Left colon (tissue), 2 donors: Measurements from ENCODE around the gene TMEM175. TPM values are rescaled to one million over a fixed set of nuclear protein-coding genes. Genes with fewer than 3 reads are reported as not detected.
"Not testable (repeated sequence)": the region's sequence is repeated elsewhere in the genome, so short reads cannot be mapped to it uniquely, and the experiment has no call there.

ENCODE experiments used
- ATAC-seq: fragments of 200-7000 bp; cut with Tn5 transposase; one replicate; pipeline ENCODE4 v1.9.1; 2020; ENCODE audit warnings: mild to moderate bottlenecking, moderate library complexity
- DNase-seq, 2 donors: peaks; one replicate each; pipeline ENCODE4 v3.0.0-alpha.2; 2020
- intact Hi-C, 2 donors: fragments of 100-400 bp; cut with DNase I in 1 of 2; cut with micrococcal nuclease in 1 of 2; formaldehyde crosslinking; loops; one replicate each; pipeline versions ENCODE4 v1.11.2 to v1.14.0; 2022; cut with DNase I, micrococcal nuclease
- total RNA-seq, 2 donors: library from RNA; stranded (reverse); fragmentation: NEBNext Ultra II Directional; extraction: Animal tissue kit (Norgen Biotek cat#: 25700); gene quantifications; one replicate each; pipeline ENCODE4 v1.2.1, GENCODE V29; 2021
- donor health status: DM: no; HTN: no; CAD: no.
- donor health status: DM: yes; HTN: yes; CAD: no.

Gene TMEM175
- total RNA-seq, 2 donors from 2014 or later: 21.4 to 28.6 TPM

DNA sequence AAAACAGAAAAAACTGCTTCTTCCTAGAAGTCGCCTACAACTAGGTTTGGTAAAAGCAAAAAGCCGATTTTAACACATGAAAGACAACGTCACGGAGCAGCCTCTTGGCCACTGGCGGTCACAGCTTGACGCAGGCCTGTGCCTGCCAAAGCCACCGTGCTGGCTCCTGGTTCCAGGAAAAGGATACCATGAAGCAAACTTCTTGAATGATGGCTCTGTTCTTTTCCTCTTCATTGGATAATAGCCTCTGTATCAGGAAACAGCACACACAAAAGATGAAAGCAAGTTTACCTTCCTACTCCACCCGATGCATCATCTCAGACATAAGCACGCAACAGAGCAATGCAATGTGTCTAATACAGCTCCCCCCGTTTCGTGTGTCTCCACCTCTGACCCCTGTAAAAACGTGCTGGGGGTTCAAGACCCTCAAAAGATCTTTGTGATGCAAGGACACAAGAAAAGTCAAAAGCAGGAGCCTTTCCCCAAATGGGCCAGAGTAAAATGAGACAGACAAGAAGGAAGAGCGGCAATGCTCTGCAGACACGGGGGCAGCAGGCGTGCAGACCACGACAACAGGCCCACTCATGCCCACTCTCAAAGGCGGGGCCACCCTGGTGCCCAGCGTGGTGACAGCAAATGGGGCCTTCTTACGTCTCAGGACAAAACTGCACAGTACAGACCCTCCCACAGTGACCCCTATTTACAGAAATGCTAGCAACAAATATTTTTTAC, 19.5 kb upstream of the TMEM175 start:
- ATAC-seq: peak; percentile 92
- intact Hi-C loops: no loop called here
- DNase-seq: peak in 1 of 2 donors; percentile 57

DNA sequence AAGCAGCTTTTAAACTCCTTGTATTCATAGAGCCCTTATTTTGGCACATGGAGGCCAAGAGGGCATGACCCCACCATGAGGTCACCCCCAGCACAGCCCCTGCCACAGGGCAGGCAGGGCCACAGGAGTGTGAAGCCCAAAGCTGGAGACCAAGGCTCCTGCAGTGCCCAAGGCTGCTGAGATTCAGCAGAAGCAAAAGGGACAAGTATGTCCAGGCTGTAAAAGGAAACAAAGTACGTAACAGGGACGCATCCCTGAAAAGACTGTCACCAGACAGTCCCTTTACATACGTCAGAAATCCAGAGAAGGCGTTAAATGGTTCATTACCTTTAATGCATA, 19.0 kb upstream of the TMEM175 start:
- DNase-seq: no peak
- intact Hi-C loops: no loop called here
- no peak for ATAC-seq

DNA sequence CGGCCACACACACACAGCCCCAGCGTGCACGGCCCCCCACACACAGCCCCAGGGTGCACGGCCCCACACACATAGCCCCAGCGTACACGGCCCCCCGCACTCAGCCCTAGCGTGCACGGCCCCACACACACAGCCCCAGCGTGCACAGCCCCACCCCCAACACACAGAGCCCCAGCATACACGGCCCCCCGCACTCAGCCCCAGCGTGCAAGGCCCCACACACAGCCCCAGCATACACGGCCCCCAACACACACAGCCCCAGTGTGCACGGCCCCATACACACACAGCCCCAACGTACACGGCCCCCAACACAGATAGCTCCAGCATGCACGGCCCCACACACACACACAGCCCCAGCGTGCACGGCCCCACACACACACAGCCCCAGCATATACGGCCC, 17.7 kb upstream of the TMEM175 start:
- DNase-seq: peak in 1 of 2 donors; percentile 20
- intact Hi-C loops: no loop called here
- no peak for ATAC-seq

DNA sequence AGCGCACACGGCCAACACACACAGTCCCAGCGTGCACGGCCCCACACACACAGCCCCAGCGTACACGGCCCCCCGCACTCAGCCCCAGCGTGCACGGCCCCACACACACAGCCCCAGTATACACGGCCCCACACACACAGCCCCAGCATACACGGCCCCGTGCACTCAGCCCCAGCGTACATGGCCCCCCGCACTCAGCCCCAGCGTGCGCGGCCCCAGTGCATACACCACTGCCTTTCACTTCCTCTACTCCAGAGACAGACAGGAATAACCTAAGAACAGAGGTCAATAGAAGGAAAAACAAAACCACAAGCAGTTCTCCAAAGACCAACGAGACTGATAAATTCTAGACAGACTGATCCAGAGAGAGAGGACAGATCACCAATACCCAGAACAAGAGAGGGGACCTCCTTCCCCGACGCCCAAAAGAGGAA, 17.2 kb upstream of the TMEM175 start:
- no peak for ATAC-seq
- no peak for DNase-seq

DNA sequence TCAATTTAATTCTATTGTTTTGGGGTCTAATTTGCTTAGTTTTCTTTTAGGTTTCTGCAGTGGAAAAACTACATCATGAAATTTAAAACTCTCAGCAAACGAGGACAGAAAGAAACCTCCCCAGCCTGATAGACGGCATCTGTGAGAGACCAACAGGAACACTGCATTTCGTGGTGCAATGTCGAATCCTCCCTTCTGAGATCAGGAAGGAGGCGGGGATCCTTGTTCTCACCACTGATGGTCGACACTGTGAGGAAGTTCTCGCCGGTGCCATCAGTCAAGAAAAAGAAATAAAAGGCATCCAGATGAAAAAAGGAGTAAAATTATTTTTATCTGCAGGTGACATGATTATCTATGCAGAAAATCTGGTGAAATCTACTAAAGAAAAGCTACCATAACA, 16.7 kb upstream of the TMEM175 start:
- DNase-seq (no peak), ATAC-seq (no peak)
- intact Hi-C loops: no loop called here

More for the DNA sequence above, 17.2 kb upstream of the TMEM175 start:
- intact Hi-C loops: no loop called here

DNA sequence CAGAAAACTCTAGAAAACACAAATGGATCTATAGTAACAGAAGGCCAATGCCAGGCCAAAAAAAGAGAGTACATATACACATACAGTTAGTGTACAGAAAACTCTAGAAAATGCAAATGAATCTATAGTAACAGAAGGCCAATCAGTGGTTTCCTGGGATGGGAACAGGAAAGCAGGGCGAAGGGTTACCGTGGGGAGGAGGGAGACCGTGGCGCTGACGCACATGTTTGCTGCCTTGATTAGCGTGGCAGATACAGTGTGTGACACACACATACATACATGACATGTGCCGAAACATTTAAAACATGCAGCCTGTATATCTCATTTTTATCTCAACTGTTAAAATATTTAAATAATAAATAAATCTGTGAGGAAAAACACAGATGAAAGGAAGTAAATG, 14.8 kb upstream of the TMEM175 start:
- DNase-seq (no peak), ATAC-seq (no peak)
- intact Hi-C loops: no loop called here

DNA sequence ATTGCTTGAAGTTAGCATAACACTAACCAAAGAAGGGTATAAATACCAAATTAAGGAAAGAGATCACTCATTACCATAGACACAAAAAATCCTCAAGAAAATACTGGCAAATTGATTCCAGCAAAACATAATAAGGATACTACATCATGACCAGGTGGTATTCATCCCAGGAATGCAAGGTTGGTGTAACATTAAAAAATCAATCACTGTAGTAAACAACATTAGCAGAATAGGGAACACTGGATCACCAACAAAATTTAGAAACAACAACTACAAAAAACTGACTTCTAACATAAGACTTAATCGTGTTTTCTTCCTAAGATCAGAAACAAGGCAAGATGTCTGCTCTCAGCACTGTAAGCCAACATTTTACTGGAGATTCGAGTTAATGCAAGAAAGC, 14.3 kb upstream of the TMEM175 start:
- DNase-seq: no peak
- no peak for ATAC-seq
- intact Hi-C loops: no loop called here

DNA sequence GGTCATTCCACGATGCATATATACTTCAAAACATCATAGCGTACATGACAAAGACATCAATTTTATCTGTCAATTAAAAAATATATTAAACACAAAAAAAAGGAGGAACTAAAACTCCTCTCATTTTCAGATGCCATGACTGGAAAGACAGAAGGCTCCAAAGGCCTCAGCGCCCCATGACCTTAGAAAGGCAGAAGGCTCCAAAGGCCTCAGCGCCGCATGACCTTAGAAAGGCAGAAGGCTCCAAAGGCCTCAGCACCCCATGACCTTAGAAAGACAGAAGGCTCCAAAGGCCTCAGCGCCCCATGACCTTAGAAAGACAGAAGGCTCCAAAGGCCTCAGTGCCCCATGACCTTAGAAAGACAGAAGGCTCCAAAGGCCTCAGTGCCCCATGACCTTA, 13.7 kb upstream of the TMEM175 start:
- intact Hi-C loops, DNase-seq, ATAC-seq: not testable (repeated sequence)

DNA sequence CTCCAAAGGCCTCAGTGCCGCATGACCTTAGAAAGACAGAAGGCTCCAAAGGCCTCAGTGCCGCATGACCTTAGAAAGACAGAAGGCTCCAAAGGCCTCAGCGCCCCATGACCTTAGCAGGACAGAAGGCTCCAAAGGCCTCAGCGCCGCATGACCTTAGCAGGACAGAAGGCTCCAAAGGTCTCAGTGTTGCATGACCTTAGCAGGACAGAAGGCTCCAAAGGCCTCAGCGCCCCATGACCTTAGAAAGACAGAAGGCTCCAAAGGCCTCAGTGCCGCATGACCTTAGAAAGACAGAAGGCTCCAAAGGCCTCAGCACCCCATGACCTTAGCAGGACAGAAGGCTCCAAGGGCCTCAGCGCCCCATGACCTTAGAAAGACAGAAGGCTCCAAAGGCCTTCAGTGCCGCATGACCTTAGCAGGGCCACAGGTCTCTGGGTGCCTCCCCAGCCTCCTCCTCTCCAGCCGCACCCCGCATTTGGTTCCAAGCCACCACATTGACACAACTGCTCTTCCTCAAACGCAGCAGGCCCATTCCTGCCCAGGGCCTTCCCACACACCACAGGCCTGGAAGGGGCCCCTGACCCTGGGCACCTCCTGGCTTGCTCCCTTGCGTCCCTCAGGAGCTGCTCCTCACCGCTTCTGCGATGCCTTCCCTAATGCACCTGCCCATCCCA, 13.1 kb upstream of the TMEM175 start:
- intact Hi-C loops, DNase-seq, ATAC-seq: not testable (repeated sequence)

DNA sequence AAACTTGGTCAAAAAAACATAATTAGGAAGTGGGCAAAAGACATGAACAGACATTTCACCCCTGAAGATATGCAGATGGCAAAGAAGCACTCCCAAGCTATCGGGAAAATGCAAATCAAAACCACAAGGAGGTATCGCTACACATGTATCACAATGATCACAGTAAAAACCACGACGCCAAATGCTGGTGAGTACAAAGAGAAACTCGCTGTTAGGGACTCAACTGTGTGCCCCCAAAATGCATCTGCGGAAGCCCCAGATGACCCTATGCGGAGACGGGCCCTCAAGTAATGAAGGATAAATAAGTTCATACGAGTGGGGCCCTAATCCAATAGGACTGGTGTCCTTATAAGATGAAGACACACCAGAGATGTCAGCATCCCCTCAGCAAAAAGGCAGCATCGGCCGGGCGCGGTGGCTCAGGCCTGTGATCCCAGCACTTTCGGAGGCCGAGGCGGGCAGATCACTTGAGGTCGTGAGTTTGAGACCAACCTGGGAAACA, 10.4 kb upstream of the TMEM175 start:
- ATAC-seq: no peak
- no peak for DNase-seq
- intact Hi-C loops: no loop called here

DNA sequence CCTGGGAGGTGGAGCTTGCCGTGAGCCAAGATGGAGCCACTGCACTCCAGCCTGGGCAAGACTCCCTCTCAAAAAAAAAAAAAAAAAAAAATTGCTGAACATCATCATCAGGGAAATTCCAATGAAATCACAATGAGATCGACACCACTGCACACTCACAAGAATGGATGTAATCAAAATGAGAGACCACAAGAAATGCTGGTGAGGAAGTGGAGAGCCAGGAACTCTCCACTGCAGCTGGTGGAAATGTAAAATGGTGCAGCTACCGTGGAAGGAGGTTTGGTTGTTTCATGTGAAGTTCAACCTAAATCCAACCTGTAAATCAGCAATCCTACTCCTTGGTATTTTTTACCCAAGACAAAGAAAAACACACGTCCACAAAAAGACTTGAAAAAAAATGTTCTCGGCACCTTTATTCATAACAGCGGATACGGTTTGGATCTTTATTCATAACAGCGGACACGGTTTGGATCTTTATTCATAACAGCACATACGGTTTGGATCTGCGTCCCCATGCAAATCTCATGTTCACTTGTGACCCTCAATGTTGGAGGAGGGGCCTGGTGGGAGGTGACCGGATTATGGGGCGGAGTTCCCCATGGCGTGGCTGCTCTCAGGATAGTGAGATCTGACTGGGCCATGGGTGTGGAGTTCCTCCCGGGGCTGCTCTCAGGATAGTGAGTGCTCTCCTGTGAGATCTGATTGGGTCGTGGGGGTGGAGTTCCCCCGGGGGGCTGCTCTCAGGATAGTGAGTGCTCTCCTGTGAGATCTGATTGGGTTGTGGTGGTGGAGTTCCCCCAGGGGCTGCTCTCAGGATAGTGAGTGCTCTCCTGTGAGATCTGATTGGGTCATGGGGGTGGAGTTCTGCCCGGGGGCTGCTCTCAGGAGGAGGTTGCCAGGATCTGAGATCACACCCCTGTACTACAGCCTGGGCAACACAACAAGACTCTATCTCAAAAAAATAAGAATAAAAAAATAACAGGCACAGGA, 7.9 kb upstream of the TMEM175 start:
- intact Hi-C loops: no loop called here
- ATAC-seq: peak; percentile 36
- no peak for DNase-seq

DNA sequence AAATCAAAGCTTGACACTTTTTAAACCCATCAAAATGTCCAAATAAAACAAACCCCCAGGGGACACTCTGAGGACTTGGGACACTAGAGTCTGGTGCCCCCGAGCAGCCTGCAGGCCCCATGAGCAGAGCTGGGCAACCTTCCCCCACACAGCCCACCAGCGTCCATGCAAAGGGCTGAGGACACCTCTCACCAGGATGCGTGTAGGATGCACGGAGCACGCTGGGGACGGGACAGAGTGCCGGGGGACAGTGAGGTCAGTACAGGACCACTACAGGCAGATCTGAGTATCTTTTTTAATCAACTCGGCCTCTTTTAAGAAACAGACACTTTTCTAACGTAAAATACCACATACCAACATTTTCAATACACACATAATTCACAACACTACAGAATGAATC, 7.1 kb upstream of the TMEM175 start:
- intact Hi-C loops: no loop called here
- DNase-seq (no peak), ATAC-seq (no peak)

DNA sequence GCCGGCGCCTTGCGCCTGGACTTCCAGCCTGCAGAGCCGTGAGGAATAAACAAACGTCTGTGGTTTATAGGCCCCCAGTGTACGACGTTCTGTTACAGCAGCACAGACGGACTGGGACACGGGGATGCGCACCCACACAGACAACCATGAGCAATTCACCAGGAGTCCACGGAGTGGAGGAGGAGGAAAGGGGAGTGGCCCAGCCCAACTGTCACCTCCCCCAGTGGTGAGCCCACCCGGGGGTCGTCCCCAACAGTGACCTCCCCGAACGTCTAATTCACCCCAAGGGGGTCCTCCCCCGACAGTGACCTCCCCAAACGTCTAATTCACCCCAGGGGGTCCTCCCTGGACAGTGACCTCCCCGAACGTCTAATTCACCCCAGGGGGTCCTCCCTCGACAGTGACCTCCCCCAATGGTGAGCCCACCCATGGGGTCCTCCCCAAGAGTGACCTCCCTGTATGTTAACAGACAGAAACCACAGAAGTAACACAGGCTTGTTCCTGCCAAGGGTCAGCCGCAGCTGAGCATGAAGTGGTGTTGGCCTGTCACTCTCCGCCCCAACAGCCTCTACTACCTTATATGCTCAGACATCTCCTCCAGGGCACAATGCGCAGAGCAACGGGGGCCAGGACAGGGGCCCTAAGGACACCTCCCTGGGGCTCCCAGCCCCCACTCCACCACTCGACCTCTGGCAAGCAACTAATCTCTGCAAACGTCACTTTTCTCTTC, 6.3 kb upstream of the TMEM175 start:
- ATAC-seq (no peak), DNase-seq (no peak)
- intact Hi-C loops: no loop called here

DNA sequence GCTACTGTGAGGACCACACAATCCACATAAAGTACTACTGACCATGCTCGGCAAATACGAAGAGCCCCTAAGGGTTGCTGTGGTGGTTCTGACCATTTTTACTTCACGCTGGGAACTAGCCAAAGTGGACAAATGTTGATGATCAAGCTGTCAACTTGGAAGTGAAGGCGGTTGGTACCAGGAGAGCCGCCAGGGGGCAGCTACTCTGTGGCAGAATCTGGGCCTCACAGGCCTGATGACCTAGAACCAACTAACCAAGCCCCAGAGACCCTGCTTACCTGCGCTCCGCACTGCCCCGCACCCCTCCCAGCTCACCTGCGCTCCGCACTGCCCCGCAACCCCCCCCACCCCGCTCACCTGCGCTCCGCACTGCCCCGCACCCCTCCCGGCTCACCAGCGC, 5.7 kb upstream of the TMEM175 start:
- intact Hi-C loops: no loop called here
- DNase-seq: peak in 1 of 2 donors; percentile 55
- no peak for ATAC-seq

DNA sequence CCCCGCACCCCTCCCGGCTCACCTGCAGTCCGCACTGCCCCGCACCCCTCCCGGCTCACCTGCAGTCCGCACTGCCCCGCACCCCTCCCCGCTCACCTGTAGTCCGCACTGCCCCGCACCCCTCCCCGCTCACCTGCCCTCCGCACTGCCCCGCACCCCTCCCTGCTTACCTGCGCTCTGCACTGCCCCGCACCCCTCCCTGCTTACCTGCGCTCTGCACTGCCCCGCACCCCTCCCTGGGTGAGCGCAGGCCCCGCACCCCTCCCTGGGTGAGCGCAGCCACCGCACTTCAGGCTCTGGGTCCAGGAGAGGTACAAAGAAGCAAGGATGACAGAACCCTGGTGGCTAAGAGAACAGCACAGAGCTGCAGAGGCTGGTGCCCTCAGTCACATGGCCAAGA, 4.7 kb upstream of the TMEM175 start:
- intact Hi-C loops, DNase-seq, ATAC-seq: not testable (repeated sequence)

DNA sequence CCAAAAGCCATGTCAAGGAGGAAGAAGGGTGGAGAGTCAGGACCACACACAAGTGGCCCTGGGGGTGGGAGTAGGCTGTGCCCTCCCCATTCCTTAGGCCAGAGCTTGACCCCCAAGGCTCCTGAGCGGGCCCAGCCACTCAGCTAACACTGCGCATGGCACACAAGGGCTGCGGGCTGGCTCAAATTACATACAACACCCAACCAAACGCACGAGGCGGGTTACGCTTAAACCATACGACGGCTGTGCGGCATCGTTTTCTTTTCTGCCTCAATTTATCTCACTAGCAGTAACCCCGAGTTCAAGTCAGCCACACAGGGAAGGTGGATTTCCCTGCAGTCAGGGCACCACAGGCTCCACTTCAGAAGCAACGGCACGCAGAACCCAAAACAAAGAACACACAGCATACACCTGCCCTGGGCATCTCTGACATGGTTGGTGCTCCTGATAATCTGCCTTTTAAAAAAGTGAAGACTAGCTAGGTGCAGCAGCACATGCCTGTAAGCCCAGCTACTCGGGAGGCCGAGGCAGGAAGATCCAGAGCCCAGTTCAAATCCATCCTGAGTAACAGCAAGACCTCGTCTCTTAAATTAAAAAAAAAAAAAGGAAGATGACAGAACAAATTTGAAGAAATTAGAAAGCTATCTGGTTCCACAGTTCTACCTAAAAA, 3.0 kb upstream of the TMEM175 start:
- intact Hi-C loops: no loop called here
- DNase-seq (no peak), ATAC-seq (no peak)

DNA sequence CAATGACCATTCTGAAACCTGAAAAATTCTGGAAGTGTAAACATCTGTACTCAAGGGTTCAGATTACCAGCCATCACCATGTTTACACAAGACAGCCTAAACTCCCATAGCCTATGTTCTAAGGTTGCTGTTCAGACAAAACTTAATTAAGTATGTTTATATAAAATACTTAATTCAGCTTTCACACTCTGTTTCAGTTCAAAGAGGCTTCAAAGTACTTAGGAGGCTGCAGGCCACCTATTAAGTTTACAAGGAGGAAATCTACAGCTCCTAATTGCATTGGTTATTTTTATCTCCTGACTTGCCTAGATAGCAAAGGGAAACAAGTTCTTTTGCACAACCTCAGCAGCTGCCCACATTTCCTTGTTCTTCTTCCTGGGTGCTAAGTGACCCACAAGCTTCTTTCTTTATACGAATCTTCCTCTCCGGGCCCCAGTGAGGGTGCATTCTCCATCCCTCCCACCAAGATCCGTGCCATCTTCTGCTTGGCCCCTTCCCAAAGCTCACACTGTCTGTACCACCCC, 2.2 kb upstream of the TMEM175 start:
- DNase-seq: peak in 1 of 2 donors; percentile 51
- ATAC-seq: peak; percentile 28
- intact Hi-C loops: no loop called here

DNA sequence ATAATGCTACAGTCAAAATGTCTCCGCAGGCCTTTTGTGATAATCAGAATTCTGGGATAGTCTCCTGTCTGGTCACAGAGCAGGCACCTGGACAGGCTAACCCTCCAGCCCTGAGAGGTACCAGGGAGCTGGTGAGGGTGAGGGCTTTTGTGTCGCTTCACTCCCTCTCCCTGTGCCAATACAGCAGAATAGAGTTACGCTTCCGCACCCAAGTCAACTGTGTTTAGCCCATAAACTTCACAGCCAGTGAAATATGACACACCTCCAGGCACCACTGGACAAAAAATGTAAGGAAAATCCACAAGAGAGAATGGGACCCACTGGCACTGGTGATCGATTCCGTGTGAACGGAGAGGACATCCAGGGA, 1.4 kb upstream of the TMEM175 start:
- ATAC-seq (peak; percentile 52), DNase-seq (no peak)
- intact Hi-C loops: no loop called here
